ENCODE results near the gene OR1M1.
A peak's percentile ranks its signal among the peaks of the same experiment; 100 is the strongest.

Gene OR1M1

GRCh38 chr19:9116547-9116946, 29.7 kb downstream of the OR1M1 start:
- no peaks in the 10 kb centered on the region for H3K9me3 Mint-ChIP-seq
- H3K36me3 Mint-ChIP-seq (ENCODE audit: low read depth) = no peaks in the 10 kb centered on the region
- intact Hi-C loops (cut with micrococcal nuclease) = no loop called here
- peaks cover 40% of the 10 kb centered on the region for H3K27me3 Mint-ChIP-seq
- H3K4me3 Mint-ChIP-seq = no peak overlapping the region
- H3K27ac Mint-ChIP-seq = no peak overlapping the region
- H3K4me1 Mint-ChIP-seq (ENCODE audit: low read depth) = no peaks in the 10 kb centered on the region

- no peaks in the 10 kb centered on the region for H3K9me3 Mint-ChIP-seq
- peak within 1 kb of the TSS; percentile 3 for H3K27ac Mint-ChIP-seq
- peaks cover 11% of the 10 kb centered on the region for H3K27me3 Mint-ChIP-seq
- no peak within 1 kb of the TSS for H3K4me3 Mint-ChIP-seq
- peaks cover 37% of the 10 kb centered on the region for H3K4me1 Mint-ChIP-seq (ENCODE audit: low read depth)
- no peaks in the 10 kb centered on the region for H3K36me3 Mint-ChIP-seq (ENCODE audit: low read depth)
- intact Hi-C loops (cut with micrococcal nuclease) = no loop called here
Observed at GRCh38 chr19:9126900-9127405, 40.1 kb downstream of the OR1M1 start, which contains the start of gene OR7G3. TSS of gene OR7G3 (minus strand) at chr19:9126950. CDS start at chr19:9126950, 0 bp downstream.

GRCh38 chr19:9128171-9128570, 41.3 kb downstream of the OR1M1 start:
- peak overlapping the region; percentile 17 for H3K27ac Mint-ChIP-seq
- peaks cover 37% of the 10 kb centered on the region for H3K4me1 Mint-ChIP-seq (ENCODE audit: low read depth)
- no peaks in the 10 kb centered on the region for H3K9me3 Mint-ChIP-seq
- H3K27me3 Mint-ChIP-seq = peaks cover 11% of the 10 kb centered on the region
- H3K4me3 Mint-ChIP-seq = no peak overlapping the region
- intact Hi-C loops (cut with micrococcal nuclease) = no loop called here
- no peaks in the 10 kb centered on the region for H3K36me3 Mint-ChIP-seq (ENCODE audit: low read depth)

- Mint-ChIP-seq H3K36me3 (ENCODE audit: low read depth) (no peaks in the 10 kb centered on the region), H3K4me1 (ENCODE audit: low read depth) (peaks cover 46% of the 10 kb centered on the region), H3K27me3 (peaks cover 11% of the 10 kb centered on the region), H3K4me3 (no peak overlapping the region), H3K9me3 (no peaks in the 10 kb centered on the region), H3K27ac (peak overlapping the region; percentile 74)
- intact Hi-C loops (cut with micrococcal nuclease) = no loop called here
Observed at GRCh38 chr19:9130965-9131364, 44.1 kb downstream of the OR1M1 start.

- intact Hi-C loops (cut with micrococcal nuclease) = no loop called here
- no peaks in the 10 kb centered on the region for H3K36me3 Mint-ChIP-seq (ENCODE audit: low read depth)
- H3K4me1 Mint-ChIP-seq (ENCODE audit: low read depth) = peaks cover 41% of the 10 kb centered on the region
- no peak overlapping the region for H3K27ac Mint-ChIP-seq
- H3K4me3 Mint-ChIP-seq = no peak overlapping the region
- peaks cover 4% of the 10 kb centered on the region for H3K27me3 Mint-ChIP-seq
- H3K9me3 Mint-ChIP-seq = no peaks in the 10 kb centered on the region
Observed at GRCh38 chr19:9132422-9132821, 45.6 kb downstream of the OR1M1 start.

- peaks cover 14% of the 10 kb centered on the region for H3K9me3 Mint-ChIP-seq
- peak overlapping the region; percentile 98 for H3K4me3 Mint-ChIP-seq
- H3K4me1 Mint-ChIP-seq (ENCODE audit: low read depth) = peaks cover 40% of the 10 kb centered on the region
- H3K27me3 Mint-ChIP-seq = peaks cover 5% of the 10 kb centered on the region
- H3K36me3 Mint-ChIP-seq (ENCODE audit: low read depth) = peaks cover 47% of the 10 kb centered on the region
- intact Hi-C loops (cut with micrococcal nuclease) = loop anchor here (1.0 to 5.0 kb wide), 4 partner anchors 170 to 653 kb away; partner anchors contain the start of genes ZNF561 and ZNF699
- peak overlapping the region; percentile 92 for H3K27ac Mint-ChIP-seq
Observed at GRCh38 chr19:9139609-9140158, 52.8 kb downstream of the OR1M1 start.

- peaks cover 38% of the 10 kb centered on the region for H3K4me1 Mint-ChIP-seq (ENCODE audit: low read depth)
- H3K27ac Mint-ChIP-seq = peak within 1 kb of the TSS; percentile 92
- H3K4me3 Mint-ChIP-seq = peak within 1 kb of the TSS; percentile 98
- intact Hi-C loops (cut with micrococcal nuclease) = loop anchor here (1.0 kb wide), 1 partner anchor 169 kb away; the partner anchor contains the start of gene ZNF699
- H3K36me3 Mint-ChIP-seq (ENCODE audit: low read depth) = peaks cover 53% of the 10 kb centered on the region
- H3K27me3 Mint-ChIP-seq = peaks cover 5% of the 10 kb centered on the region
- peaks cover 21% of the 10 kb centered on the region for H3K9me3 Mint-ChIP-seq
Observed at GRCh38 chr19:9140159-9140874, 53.5 kb downstream of the OR1M1 start, which contains the start of gene ZNF317. TSS of gene ZNF317 (plus strand) at chr19:9140397. CDS start at chr19:9156017, 15,620 bp downstream.

- H3K9me3 Mint-ChIP-seq = peaks cover 56% of the 10 kb centered on the region
- no peak overlapping the region for H3K27ac Mint-ChIP-seq
- peaks cover 41% of the 10 kb centered on the region for H3K4me1 Mint-ChIP-seq (ENCODE audit: low read depth)
- no peak overlapping the region for H3K4me3 Mint-ChIP-seq
- intact Hi-C loops (cut with micrococcal nuclease) = no loop called here
- H3K27me3 Mint-ChIP-seq = no peaks in the 10 kb centered on the region
- peaks cover 99% of the 10 kb centered on the region for H3K36me3 Mint-ChIP-seq (ENCODE audit: low read depth)
Observed at GRCh38 chr19:9144920-9145319, 58.1 kb downstream of the OR1M1 start.
